Measurements from ENCODE around the gene B4GALT6. TPM values are rescaled to one million over a fixed set of nuclear protein-coding genes. Genes with fewer than 3 reads are reported as not detected.

The B4GALT6 gene
- total RNA-seq, 1 donor from 2014 or later: 12.2 TPM

- Mint-ChIP-seq H3K36me3 (ENCODE audit: low read depth) (no peaks in the 10 kb centered on the region), H3K27me3 (ENCODE audit: low read depth) (no peaks in the 10 kb centered on the region), H3K9me3 (ENCODE audit: low read depth) (no peaks in the 10 kb centered on the region), H3K4me1 (ENCODE audit: low read depth) (peaks cover 27% of the 10 kb centered on the region), H3K27ac (ENCODE audit: unreplicated experiment) (no peak overlapping the region), H3K4me3 (ENCODE audit: unreplicated experiment) (no peak overlapping the region)
- TF ChIP-seq CTCF (IDR thresholded peaks at IDR 0.05): no peak
- no peak for DNase-seq (ENCODE audit: low spot score)
Observed at GRCh38 chr18:31683106-31683505, 1.3 kb downstream of the B4GALT6 start.

GRCh38 chr18:31680831-31681568 lies 3.4 kb downstream of the B4GALT6 start:
- Mint-ChIP-seq H3K4me1 (ENCODE audit: low read depth) (peaks cover 25% of the 10 kb centered on the region), H3K27me3 (ENCODE audit: low read depth) (no peaks in the 10 kb centered on the region), H3K27ac (ENCODE audit: unreplicated experiment) (no peak overlapping the region), H3K36me3 (ENCODE audit: low read depth) (no peaks in the 10 kb centered on the region), H3K9me3 (ENCODE audit: low read depth) (no peaks in the 10 kb centered on the region), H3K4me3 (ENCODE audit: unreplicated experiment) (no peak overlapping the region)
- no peak for DNase-seq (ENCODE audit: low spot score)
- peak; percentile 63 for TF ChIP-seq CTCF (IDR thresholded peaks at IDR 0.05)

GRCh38 chr18:31680433-31680811 lies 4.0 kb downstream of the B4GALT6 start:
- no peak overlapping the region for H3K4me3 Mint-ChIP-seq (ENCODE audit: unreplicated experiment)
- H3K27ac Mint-ChIP-seq (ENCODE audit: unreplicated experiment): no peak overlapping the region
- DNase-seq (ENCODE audit: low spot score): no peak
- no peaks in the 10 kb centered on the region for H3K27me3 Mint-ChIP-seq (ENCODE audit: low read depth)
- H3K4me1 Mint-ChIP-seq (ENCODE audit: low read depth): peaks cover 22% of the 10 kb centered on the region
- TF ChIP-seq CTCF (IDR thresholded peaks at IDR 0.05): no peak
- no peaks in the 10 kb centered on the region for H3K9me3 Mint-ChIP-seq (ENCODE audit: low read depth)
- H3K36me3 Mint-ChIP-seq (ENCODE audit: low read depth): no peaks in the 10 kb centered on the region

GRCh38 chr18:31679791-31680432 lies 4.5 kb downstream of the B4GALT6 start:
- DNase-seq (ENCODE audit: low spot score): no peak
- H3K27me3 Mint-ChIP-seq (ENCODE audit: low read depth): no peaks in the 10 kb centered on the region
- no peak overlapping the region for H3K4me3 Mint-ChIP-seq (ENCODE audit: unreplicated experiment)
- H3K4me1 Mint-ChIP-seq (ENCODE audit: low read depth): peaks cover 22% of the 10 kb centered on the region
- H3K9me3 Mint-ChIP-seq (ENCODE audit: low read depth): no peaks in the 10 kb centered on the region
- H3K36me3 Mint-ChIP-seq (ENCODE audit: low read depth): no peaks in the 10 kb centered on the region
- no peak overlapping the region for H3K27ac Mint-ChIP-seq (ENCODE audit: unreplicated experiment)
- TF ChIP-seq CTCF (IDR thresholded peaks at IDR 0.05): no peak

- H3K9me3 Mint-ChIP-seq (ENCODE audit: low read depth): no peaks in the 10 kb centered on the region
- peaks cover 21% of the 10 kb centered on the region for H3K4me1 Mint-ChIP-seq (ENCODE audit: low read depth)
- TF ChIP-seq CTCF (IDR thresholded peaks at IDR 0.05): no peak
- no peak for DNase-seq (ENCODE audit: low spot score)
- no peaks in the 10 kb centered on the region for H3K27me3 Mint-ChIP-seq (ENCODE audit: low read depth)
- no peaks in the 10 kb centered on the region for H3K36me3 Mint-ChIP-seq (ENCODE audit: low read depth)
- H3K4me3 Mint-ChIP-seq (ENCODE audit: unreplicated experiment): no peak overlapping the region
- no peak overlapping the region for H3K27ac Mint-ChIP-seq (ENCODE audit: unreplicated experiment)
Observed at GRCh38 chr18:31679133-31679742, 5.1 kb downstream of the B4GALT6 start.
